Suprapubic skin (tissue), 4 donors: Measurements from ENCODE around the gene ARHGAP6. TPM values are rescaled to one million over a fixed set of nuclear protein-coding genes. Genes with fewer than 3 reads are reported as not detected.

Experiments
- DNase-seq, 2 donors: peaks; one replicate each; pipeline ENCODE4 v3.0.0-alpha.2; 2019; ENCODE audit warnings: low spot score in 2 of 2
- H3K27ac ChIP-seq: fragments of 200-600 bp; sonication (generic); one replicate; pipeline ENCODE4 v1.5.1; 2019
- H3K27me3 ChIP-seq: fragments of 200-600 bp; sonication (generic); one replicate; pipeline ENCODE4 v1.5.1; 2019
- H3K36me3 ChIP-seq: fragments of 200-600 bp; sonication (generic); one replicate; pipeline ENCODE4 v1.5.1; 2019
- H3K4me1 ChIP-seq: fragments of 200-600 bp; sonication (generic); one replicate; pipeline ENCODE4 v1.5.1; 2019
- H3K4me3 ChIP-seq: fragments of 200-600 bp; sonication (generic); one replicate; pipeline ENCODE4 v1.5.1; 2019; ENCODE audit warnings: mild to moderate bottlenecking
- H3K9me3 ChIP-seq: fragments of 200-600 bp; sonication (generic); one replicate; pipeline ENCODE4 v1.5.1; 2019
- CTCF ChIP-seq, 2 donors: fragments of 200-600 bp in 1 of 2; fragments of 450-650 bp in 1 of 2; sonication (generic) in 1 of 2; IDR thresholded peaks; one replicate each; pipeline ENCODE4 v1.5.1; 2016 to 2019; ENCODE audit warnings: antibody characterized with exemption in 2 of 2, mild to moderate bottlenecking in 1 of 2, moderate library complexity in 1 of 2
- EP300 ChIP-seq: sonication (generic); formaldehyde crosslinking; IDR thresholded peaks from one replicate; pipeline ENCODE4 v1.6.1; 2017; ENCODE audit warnings: antibody characterized with exemption
- POLR2A ChIP-seq, 2 donors: fragments of 450-650 bp; IDR thresholded peaks; one replicate each; pipeline ENCODE4 v1.6.1; 2017; ENCODE audit warnings: antibody characterized with exemption in 2 of 2, mild to moderate bottlenecking in 2 of 2, moderate library complexity in 2 of 2
- POLR2AphosphoS5 ChIP-seq, 3 donors: sonication (generic); formaldehyde crosslinking; IDR thresholded peaks; one replicate each; pipeline ENCODE4 v1.6.1; 2017; ENCODE audit warnings: antibody characterized with exemption in 3 of 3
- WGBS: methylation state at CpG from one replicate; pipeline ENCODE4 v1.1.5; 2018; 5-methylcytosine and 5-hydroxymethylcytosine counted together
- total RNA-seq, 4 donors: library from RNA; depleted of rRNA; stranded (reverse); fragments of >200 nt; gene quantifications; one replicate each; pipeline ENCODE4 v1.1.0, GENCODE V29; 2016

ARHGAP6 gene
- total RNA-seq, 4 donors from 2014 or later, result 1.6 to 6.7 (median 3.1) TPM

DNA sequence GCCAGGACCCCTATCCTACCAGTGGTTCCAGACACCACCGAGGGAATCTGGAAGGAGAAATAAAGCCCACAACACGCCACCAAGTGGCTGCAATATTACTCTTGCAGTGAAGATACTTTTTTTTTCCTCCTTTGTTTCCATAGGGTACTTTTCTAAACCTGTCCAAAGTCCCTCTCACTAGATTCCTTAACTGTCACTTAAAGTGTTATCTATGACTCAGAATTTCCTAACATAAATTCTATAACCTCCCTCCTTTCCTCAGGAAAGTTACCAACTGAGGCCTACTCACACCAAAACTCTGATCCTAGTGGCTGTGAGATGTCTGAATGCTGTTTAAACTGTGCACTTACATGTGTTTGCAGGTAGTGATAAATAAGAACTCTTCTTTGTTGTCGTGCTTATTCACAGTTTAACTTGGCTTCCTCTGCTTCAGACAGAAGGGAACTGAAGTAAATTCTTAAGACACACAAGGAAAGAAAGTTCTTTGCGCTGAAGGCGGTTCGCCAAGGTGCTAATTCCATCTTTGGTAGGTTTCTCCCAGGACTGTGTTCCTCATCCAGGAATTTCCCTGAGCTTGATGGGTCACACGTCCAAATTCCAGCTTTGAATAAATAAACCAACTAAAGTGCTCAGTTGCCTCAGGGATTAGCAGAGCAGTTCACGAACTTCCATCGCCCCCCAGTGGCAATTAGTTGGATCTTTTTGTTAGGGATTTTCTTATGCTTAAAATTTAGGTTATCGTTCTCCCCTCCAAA is 565.3 kb downstream of the ARHGAP6 start:
- WGBS, result 48% methylated on average over 10 of the region's 10 CpGs
- DNase-seq, result no peak
- TF ChIP-seq CTCF (IDR thresholded peaks at IDR 0.05) (peak in 1 of 2 donors; percentile 32), POLR2A (IDR thresholded peaks at IDR 0.05) (no peak), POLR2AphosphoS5 (IDR thresholded peaks at IDR 0.05) (no peak), EP300 (no peak)
- Histone ChIP-seq H3K4me1 (no peaks in the 10 kb centered on the region), H3K27me3 (no peaks in the 10 kb centered on the region), H3K36me3 (no peaks in the 10 kb centered on the region), H3K27ac (no peak overlapping the region), H3K9me3 (no peaks in the 10 kb centered on the region), H3K4me3 (no peak overlapping the region)

- no peak for DNase-seq
- Histone ChIP-seq H3K9me3 (no peaks in the 10 kb centered on the region), H3K4me1 (no peaks in the 10 kb centered on the region), H3K27me3 (no peaks in the 10 kb centered on the region), H3K27ac (no peak overlapping the region), H3K36me3 (no peaks in the 10 kb centered on the region), H3K4me3 (no peak overlapping the region)
- TF ChIP-seq POLR2A (IDR thresholded peaks at IDR 0.05), result no peak
- TF ChIP-seq POLR2AphosphoS5 (IDR thresholded peaks at IDR 0.05), result no peak
- no peak for TF ChIP-seq EP300
- TF ChIP-seq CTCF (IDR thresholded peaks at IDR 0.05), result no peak
Observed at GRCh38 chrX:11099465-11099864, 566.3 kb downstream of the ARHGAP6 start.

DNA sequence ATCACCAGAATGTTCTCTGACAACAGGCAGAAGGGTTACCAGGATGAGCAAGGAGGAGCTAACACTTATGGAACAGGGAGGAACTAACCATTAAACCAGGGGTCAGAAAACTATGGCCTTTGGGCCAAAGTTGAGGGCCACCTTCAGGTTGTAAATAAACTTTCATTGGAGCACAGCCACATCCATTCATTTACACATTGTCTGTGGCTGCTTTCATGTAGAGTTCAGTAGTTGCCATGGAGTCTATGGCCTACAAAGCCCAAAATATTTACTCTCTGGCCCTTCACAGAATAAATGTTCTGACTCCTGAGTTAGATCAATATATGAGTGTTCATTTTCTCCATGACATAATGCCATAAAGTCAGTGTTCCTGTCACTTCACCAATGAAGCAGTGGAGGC is 567.8 kb downstream of the ARHGAP6 start:
- no peaks in the 10 kb centered on the region for H3K27me3 ChIP-seq
- no peak for TF ChIP-seq EP300
- no peak for TF ChIP-seq CTCF (IDR thresholded peaks at IDR 0.05)
- no peak for TF ChIP-seq POLR2AphosphoS5 (IDR thresholded peaks at IDR 0.05)
- TF ChIP-seq POLR2A (IDR thresholded peaks at IDR 0.05), result no peak
- H3K4me1 ChIP-seq, result no peaks in the 10 kb centered on the region
- no peaks in the 10 kb centered on the region for H3K36me3 ChIP-seq
- H3K4me3 ChIP-seq, result no peak overlapping the region
- H3K27ac ChIP-seq, result no peak overlapping the region
- DNase-seq, result no peak
- H3K9me3 ChIP-seq, result no peaks in the 10 kb centered on the region

DNA sequence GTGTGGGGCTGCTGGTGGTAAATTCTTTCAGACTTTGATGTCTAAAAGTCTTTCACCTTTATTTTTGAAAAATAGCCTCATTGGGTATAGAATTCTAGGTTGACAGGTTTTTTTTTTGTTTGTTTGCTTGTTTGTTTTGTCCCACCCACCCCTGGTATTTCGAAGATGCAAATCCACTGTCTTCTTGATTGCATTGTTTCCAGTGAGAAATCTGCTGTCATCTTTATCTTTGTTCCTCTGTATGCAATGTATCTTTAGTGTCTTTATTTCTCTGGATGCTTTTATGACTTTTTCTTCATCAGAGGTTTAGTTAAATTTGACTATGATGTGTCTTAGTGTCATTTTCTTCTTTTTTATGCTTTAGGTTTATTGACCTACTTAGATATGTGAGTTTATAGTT is 575.9 kb downstream of the ARHGAP6 start:
- H3K27ac ChIP-seq, result no peak overlapping the region
- H3K36me3 ChIP-seq, result no peaks in the 10 kb centered on the region
- TF ChIP-seq POLR2AphosphoS5 (IDR thresholded peaks at IDR 0.05), result no peak
- TF ChIP-seq POLR2A (IDR thresholded peaks at IDR 0.05), result no peak
- no peak for TF ChIP-seq EP300
- TF ChIP-seq CTCF (IDR thresholded peaks at IDR 0.05), result no peak
- no peaks in the 10 kb centered on the region for H3K4me1 ChIP-seq
- H3K9me3 ChIP-seq, result no peaks in the 10 kb centered on the region
- no peaks in the 10 kb centered on the region for H3K27me3 ChIP-seq
- no peak overlapping the region for H3K4me3 ChIP-seq
- no peak for DNase-seq
- 95% methylated on average over 1 of the region's 1 CpG for WGBS

Other genes with a start within 250 kb of the ARHGAP6 start
- 10 to 100 TPM; 20.9 to 44.8 (median 26.0) TPM for gene MSL3, start 92.3 kb upstream of the ARHGAP6 start, total RNA-seq